NAMALWA (cell line): ENCODE measurements around the gene ZBTB8OS.
"Not testable (repeated sequence)": the region's sequence is repeated elsewhere in the genome, so short reads cannot be mapped to it uniquely, and the experiment has no call there.

Source experiments
- DNase-seq: peaks from one replicate; pipeline ENCODE4 v3.0.0-alpha.2; 2015; ENCODE audit warnings: low spot score

Gene ZBTB8OS

DNA sequence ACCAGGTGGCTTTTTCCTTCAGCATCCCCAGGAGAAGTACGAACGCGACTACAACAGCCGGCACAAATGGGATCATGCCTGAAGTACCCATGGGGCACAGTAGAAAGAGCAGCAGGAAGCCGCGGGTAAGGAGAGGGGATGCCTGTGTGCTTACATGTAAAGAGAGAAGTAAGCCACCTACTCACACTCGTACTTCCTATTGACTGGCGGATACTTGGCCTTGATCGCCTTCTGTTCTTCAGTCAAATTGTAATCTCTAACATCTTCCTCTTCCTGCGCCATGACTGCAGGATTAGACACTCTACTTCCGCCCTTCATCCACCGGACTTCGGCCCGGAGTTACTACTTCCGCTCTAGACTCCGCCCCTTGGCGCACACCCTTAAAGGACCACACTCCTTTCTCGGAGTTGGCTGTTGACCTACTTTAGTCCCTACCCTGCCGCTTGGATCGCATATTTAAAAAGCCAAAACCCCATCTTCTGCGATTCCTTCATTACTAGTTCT, at the start of gene ZBTB8OS:
ZBTB8OS (minus strand) TSS at position 303 of the 504 bp plus-strand sequence; CDS start at position 282, 21 bp downstream.
- peak; percentile 99 for DNase-seq

DNA sequence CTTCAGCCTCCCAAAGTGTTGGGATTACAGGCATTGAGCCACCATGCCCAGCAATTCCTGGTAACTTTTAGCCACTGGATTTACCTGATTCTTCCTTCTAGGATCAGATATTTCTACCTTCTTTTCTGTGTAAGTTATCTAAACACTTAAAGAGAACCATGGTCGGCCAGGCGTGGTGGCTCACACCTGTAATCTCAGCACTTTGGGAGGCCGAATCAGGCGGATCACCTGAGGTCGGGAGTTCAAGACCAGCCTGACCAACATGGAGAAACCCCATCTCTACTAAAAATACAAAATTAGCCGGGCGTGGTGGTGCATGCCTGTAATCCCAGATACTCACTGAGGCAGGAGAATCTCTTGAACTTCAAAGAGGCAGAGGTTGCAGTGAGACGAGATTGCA, 46.6 kb upstream of the ZBTB8OS start:
- DNase-seq: not testable (repeated sequence)

- DNase-seq: no peak
Observed at GRCh38 chr1:32696041-32696440, 45.7 kb upstream of the ZBTB8OS start.

GRCh38 chr1:32695098-32695904, 45.0 kb upstream of the ZBTB8OS start:
- DNase-seq: no peak

GRCh38 chr1:32693455-32694174, 43.3 kb upstream of the ZBTB8OS start:
- DNase-seq: no peak

GRCh38 chr1:32686387-32686786, 36.0 kb upstream of the ZBTB8OS start:
- no peak for DNase-seq

GRCh38 chr1:32685498-32685897, 35.1 kb upstream of the ZBTB8OS start:
- no peak for DNase-seq

DNA sequence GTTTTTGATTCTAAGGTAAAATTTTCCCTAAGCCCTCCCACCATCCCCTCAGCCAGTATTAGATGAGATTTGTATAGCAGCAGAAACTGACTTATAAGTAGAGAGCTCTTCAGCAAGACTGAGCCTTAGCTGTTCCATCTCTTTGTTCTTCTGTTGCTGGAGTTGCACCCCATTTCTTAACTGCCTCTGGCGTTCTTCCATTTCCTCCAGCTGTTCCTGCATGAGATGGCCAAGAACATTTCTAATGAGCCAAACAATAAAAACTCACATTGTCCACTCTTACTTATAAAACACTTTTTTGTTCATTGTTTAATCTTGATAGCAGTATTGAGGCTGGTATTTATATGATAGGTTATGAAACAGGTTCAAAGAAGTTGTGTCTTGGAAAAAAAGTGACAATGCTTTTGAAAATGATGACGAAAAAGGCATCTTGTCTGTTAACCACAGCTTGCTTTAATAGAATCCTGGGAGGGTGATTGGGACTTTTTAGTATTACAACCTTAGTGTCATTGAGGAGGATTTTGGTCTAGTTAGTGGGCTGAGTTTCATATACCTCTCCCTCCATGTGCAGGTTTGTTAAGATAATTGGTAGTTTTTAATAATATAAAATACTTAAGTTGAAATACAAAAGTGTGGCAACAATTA, 33.9 kb upstream of the ZBTB8OS start:
- DNase-seq: no peak

- DNase-seq: no peak
Observed at GRCh38 chr1:32683397-32683796, 33.0 kb upstream of the ZBTB8OS start.

- DNase-seq: no peak
Observed at GRCh38 chr1:32681999-32682398, 31.6 kb upstream of the ZBTB8OS start.

DNA sequence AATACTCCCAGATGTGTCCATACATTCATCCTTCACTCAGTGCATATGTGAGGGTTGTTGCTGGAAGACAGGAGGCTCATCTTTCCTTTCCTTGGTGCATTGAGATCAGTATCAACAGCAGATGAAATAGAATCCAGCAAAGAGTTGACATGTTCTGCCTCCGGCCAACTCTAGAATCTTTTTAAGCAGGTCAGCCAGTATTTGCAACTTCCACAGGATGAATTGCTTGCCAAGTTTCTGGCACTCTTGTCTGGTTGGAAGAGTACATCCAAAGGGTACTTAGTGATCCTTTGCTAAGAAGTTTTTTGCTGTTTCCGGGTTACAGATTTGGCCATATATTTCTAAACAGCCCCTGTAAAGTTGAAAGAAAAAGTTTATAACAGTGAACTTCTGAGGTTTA, 31.2 kb upstream of the ZBTB8OS start:
- DNase-seq: no peak

GRCh38 chr1:32680642-32681041, 30.3 kb upstream of the ZBTB8OS start:
- no peak for DNase-seq

DNA sequence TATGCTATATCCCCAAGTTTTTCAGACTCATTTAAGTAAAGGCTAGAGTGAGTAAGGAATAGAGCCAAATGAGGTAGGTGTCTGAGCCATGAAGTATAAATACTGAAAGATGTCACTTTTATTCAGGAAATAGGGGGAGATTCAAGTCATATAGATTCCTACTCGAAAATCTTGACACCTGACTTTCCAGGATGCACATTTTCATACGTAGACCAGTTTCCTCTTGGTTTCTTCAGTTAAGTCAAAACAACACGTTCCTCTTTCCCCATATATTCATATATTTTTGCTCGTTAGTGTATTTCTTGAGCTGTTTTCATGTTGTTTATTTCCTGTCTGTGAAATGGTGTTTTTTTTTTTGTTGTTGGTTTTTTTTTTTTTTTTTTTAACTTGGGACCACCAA, 29.6 kb upstream of the ZBTB8OS start:
- DNase-seq: not testable (repeated sequence)

GRCh38 chr1:32676945-32677344, 26.6 kb upstream of the ZBTB8OS start:
- no peak for DNase-seq

- DNase-seq: not testable (repeated sequence)
Observed at GRCh38 chr1:32668716-32669115, 18.4 kb upstream of the ZBTB8OS start.

- no peak for DNase-seq
Observed at GRCh38 chr1:32666901-32667566, 16.7 kb upstream of the ZBTB8OS start.

DNA sequence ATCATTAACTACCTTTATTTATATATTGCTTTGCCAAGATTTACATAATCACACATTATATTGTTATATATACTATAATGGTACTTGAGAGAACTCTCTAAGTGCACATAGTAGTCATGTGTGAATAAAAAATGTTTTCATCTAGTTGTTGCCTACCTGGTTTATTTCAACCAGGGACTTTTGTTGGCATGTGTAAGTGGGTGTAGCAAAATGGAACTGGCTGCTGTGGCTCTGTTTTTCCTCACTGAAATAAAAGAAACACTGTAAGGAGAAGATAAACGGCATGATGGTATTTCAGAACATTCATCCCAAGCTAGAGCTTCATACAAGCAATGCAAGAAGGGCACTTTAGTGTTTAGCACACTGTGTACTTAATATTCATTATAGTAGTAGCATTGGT, 15.6 kb upstream of the ZBTB8OS start:
- no peak for DNase-seq

DNA sequence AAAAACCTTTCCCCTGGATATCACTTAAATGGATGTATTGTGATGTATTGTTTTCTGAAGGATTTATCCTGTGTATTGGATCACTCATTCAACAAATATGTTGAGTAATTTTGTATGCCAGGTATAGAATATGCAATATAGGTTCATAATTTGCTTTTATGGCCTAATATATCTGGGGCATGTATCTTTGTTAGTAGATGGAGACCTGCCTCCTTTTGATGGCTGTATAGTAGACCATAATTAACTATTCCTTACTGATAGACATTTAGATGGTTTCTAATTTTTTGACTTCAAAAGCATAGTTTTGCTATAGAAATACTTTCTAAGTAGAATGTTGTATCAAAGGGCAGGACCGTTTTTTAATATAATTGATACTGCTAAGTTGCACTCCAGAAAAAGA, 9.2 kb upstream of the ZBTB8OS start:
- DNase-seq: no peak

DNA sequence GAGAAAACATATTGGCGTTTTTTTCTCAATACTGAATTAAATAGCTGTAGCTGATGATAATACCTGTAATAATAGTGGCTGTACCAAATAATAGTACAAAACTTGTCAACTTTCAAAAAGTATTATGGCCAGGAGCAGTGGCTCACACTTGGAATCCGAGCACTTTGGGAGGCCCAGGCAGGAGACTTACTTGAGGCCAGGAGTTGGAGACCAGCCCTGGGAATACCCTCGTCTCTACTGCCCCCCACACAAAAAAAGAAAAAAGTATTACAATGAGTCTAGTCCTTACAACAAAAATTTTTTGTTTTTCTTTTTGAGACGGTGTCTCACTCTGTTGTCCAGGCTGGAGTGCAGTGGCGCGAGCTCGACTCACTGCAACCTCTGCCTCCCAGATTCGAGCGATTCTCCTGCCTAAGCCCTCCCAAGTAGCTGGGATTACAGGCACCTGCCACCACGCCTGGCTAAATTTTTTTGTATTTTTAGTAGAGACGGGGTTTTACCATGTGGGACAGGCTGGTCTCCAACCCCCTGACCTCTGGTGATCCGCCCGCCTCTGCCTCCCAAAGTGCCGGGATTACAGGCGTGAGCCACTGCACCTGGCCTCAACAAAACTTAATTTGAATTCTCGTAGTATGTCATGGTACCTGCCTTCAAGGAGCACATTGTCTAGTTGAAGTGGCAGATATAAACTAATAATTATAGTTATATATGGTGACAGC, 2.1 kb upstream of the ZBTB8OS start:
- DNase-seq: no peak

GRCh38 chr1:32651461-32652073, 1.2 kb upstream of the ZBTB8OS start:
- no peak for DNase-seq
